HG03565 (cell line): ENCODE results near the gene FREY1.

Experiments
- ATAC-seq: cut with Tn5 transposase; IDR thresholded peaks from one replicate; pipeline ENCODE4 v1.9.1; 2021; ENCODE audit warnings: mild to moderate bottlenecking, moderate library complexity; ENCODE audit not compliant: unreplicated experiment

FREY1 gene

DNA sequence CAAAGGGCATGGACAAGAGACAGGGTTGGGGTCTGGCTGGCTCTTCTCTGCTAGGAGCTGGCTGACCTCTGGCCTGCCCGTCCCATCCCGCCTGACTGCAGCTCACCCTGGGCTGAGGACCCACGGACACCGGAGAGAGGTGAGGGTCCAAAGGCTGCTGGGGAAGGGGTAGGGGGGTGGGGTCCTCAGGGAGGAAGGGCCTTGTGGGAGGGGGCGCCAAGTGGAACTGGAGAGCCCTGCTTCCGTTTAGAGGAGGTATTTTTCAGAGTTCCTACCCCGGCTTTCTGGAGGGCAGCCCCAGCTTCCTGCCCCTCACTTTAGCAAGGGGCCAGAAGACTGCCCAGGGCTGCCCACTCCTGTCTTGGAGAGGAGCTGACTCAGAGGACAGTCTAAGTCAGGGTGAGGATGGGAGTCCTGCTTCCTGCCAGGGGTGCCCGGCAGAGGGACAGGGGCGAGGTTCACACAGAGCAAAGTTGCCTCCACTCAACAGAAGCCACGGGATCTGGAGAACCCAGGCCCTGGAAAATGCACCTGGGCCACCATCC is 22.5 kb upstream of the FREY1 start:
- ATAC-seq, result peak; percentile 6

DNA sequence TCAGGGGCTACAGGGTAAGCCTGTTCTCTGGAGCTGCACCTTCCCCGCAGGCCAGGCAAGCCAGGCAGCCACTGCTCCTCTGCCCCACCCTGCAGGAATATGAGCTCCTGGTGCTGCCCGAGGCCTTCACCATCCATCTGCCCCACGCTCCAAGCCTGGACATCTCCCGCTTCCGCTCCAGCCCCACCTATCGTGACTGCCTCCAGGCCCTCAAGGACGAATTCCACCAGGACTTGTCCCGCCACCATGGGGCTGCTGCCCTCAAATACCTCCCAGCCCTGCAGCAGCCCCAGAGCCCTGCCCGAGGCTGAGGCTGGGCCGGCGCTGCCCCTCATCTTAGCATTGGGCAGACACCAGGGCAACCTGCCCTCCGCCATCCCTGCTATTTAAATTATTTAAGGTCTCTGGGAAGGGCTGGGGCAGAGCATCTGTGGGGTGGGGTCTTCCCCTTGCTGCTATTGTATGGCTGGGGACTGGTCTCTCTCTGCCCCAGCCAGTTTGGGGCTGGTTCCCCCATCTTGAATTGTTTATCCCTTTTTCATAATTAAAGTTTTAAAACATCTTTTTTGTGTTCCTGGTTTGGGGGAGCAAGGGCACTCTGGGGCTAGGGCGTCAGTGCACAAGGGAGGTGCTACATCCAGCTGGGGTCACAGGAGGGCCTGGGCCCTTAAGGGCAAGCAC is 21.6 kb upstream of the FREY1 start:
- no peak for ATAC-seq

DNA sequence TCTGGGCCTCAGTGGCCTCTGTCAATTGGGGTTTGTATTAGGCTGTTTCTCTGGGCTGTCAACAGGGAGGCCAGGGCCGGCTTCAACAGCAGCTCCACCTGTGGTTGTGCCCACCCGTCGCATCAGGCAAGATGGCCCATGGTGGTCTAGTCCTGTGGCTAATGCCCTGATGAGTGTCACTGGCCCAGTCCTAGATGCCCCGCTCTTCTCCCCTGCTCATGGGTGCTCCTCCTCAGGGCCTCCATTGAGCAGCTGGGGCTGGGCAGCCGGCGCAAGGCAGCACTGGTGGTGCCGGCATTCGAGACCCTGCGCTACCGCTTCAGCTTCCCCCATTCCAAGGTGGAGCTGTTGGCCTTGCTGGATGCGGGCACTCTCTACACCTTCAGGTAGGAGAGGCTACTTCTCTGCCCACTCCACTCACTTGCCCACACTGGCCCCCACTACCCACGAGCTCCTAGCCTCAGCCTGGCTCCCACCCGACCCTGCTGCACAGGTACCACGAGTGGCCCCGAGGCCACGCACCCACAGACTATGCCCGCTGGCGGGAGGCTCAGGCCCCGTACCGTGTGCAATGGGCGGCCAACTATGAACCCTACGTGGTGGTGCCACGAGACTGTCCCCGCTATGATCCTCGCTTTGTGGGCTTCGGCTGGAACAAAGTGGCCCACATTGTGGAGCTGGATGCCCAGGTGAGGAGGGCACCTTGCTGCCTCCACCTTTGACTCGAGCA is 20.8 kb upstream of the FREY1 start:
- no peak for ATAC-seq

DNA sequence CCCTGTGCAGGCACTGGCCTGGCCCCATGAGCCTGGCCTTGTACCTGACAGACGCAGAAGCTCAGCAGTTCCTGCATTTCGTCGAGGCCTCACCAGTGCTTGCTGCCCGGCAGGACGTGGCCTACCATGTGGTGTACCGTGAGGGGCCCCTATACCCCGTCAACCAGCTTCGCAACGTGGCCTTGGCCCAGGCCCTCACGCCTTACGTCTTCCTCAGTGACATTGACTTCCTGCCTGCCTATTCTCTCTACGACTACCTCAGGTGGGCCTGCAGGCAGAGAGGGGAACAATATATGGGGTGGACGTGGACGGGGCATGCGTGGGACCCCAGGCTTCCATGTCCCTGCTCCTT is 20.2 kb upstream of the FREY1 start:
- no peak for ATAC-seq

DNA sequence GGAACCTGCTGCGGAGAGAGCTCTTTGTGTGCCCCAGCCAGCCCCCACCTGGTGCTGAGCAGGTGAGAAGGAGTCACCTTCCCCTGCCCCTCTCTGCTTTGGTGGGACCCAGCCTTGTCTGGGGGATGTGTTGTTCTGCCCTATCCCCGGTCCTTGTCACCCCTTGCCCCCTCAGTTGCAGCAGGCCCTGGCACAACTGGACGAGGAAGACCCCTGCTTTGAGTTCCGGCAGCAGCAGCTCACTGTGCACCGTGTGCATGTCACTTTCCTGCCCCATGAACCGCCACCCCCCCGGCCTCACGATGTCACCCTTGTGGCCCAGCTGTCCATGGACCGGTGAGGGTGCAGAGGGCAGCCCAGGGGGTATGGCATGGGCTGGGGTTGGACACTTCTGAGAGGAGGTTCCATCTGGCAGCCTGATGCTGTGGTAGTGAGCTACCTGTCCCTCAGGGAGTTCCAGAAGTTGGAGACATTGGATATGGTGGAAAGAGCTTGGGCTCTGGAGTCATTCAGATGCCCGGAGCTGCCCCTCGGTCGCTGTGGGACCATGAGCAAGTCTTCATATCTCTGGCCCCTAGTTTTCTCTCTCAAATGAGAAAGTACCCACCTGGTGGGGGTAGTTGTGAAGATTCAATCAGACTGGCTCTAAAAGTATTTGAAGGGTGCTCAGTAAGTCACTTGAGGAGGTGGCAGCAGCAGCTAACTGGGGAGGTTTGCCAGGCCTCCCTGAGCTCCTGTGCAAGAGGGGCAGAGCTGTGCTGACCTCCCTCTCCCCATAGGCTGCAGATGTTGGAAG is 19.7 kb upstream of the FREY1 start:
- no peak for ATAC-seq

DNA sequence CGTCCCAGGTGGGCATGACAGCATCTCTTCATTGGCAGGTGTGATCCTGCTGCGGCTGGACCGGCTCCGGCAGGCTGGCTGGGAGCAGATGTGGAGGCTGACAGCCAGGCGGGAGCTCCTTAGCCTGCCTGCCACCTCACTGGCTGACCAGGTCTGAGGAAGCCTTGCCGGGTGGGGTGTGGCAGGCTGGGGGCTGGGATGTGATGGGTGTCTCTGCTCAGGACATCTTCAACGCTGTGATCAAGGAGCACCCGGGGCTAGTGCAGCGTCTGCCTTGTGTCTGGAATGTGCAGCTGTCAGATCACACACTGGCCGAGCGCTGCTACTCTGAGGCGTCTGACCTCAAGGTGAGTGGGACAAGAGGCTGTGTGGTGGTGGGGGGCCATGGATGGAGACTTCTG is 18.9 kb upstream of the FREY1 start:
- no peak for ATAC-seq

DNA sequence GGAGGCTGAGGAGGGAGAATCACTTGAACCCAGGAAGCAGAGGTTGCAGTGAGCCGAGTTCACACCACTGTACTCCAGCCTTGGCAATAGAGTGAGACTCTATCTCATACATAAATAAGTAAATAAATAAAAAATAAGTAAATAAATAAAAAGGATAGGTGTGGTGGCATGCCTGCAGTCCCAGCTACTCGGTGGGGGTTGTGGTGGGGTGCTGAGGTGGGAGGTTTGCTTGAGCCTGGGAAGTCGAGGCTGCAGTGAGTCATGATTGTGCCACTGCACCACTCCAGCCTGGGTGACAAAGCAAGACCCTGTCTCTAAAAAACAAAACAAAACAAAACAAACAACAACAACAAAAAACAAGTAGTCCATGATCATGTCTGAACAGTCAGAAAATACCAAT is 18.5 kb upstream of the FREY1 start:
- ATAC-seq, result no peak

DNA sequence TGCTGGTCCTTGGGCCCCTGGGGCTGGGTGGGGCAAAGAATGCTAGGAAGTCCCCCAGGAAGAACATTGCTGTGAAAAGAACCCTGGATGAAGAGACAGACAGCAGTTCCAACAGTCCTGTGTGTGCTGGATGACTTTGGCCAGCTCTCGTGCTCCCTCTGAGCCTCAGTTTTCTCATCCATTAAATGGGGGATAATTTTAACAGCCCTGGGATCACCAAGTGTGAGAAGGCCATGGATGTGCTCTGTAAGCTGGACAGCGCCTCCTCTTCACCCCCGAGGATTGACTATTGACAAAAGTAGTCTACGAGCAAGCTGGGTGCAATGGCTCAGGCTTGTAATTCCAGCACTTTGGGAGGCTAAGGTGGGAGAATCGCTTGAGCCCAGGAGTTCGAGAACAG is 17.9 kb upstream of the FREY1 start:
- ATAC-seq, result no peak

DNA sequence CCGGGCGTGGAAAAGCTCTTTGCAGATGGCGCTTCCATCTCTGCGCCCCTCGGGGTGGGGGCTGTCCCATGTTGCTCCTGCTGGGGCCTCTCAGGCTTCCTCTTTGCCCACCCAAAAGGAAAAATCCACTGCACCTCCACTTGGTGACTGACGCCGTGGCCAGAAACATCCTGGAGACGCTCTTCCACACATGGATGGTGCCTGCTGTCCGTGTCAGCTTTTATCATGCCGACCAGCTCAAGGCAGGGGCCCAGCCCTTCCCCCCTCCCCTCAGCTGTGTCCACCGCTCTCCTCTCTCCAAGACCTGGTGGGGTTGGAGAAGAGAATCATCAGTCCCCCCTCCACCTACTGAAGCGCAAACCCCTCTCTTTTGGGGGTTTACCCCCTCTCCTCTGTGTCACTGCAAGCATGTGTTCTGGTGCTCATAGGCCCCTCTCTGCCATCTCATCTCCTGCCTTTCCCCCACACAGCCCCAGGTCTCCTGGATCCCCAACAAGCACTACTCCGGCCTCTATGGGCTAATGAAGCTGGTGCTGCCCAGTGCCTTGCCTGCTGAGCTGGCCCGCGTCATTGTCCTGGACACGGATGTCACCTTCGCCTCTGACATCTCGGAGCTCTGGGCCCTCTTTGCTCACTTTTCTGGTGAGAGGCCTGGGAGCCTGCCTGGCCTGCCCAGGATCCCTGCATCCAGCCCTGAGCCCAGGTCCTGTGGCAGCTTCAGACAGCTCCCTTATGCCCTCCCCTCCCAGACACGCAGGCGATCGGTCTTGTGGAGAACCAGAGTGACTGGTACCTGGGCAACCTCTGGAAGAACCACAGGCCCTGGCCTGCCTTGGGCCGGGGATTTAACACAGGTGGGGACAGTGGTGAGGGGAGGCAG is 17.2 kb upstream of the FREY1 start:
- no peak for ATAC-seq

DNA sequence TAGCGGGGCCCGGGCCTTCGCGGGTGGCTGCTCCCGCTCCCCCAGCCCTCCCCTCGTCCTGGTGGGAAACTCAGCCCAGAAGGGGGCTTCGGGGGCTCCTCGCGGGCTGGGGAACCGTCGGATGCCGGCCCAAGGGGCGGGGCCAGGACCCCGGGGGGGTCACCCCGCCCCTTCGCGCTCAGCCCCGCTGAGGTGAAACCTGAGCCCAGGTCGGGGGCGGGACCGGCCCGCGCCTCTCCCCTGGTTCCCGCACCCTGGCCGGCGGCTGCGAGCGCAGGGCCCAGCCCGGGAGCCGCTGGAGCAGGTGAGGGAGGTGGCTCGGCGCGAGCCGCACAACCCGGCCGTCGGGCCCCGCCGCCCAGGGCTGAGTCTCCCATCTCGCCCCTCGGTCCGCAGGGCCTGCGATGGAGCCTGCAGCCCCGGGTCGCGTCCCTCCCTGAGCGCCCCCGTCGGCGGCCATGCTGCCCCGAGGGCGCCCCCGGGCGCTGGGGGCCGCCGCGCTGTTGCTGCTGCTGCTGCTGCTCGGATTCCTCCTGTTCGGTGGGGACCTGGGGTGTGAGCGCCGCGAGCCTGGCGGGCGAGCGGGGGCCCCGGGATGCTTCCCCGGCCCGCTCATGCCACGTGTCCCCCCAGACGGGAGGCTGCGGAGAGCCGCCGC is 15.5 kb upstream of the FREY1 start, which contains the start of gene LARGE2:
Gene LARGE2 (plus strand): TSS at position 232 of the 658 bp plus-strand sequence. CDS start 227 bp downstream, at position 459.
- ATAC-seq, result no peak

DNA sequence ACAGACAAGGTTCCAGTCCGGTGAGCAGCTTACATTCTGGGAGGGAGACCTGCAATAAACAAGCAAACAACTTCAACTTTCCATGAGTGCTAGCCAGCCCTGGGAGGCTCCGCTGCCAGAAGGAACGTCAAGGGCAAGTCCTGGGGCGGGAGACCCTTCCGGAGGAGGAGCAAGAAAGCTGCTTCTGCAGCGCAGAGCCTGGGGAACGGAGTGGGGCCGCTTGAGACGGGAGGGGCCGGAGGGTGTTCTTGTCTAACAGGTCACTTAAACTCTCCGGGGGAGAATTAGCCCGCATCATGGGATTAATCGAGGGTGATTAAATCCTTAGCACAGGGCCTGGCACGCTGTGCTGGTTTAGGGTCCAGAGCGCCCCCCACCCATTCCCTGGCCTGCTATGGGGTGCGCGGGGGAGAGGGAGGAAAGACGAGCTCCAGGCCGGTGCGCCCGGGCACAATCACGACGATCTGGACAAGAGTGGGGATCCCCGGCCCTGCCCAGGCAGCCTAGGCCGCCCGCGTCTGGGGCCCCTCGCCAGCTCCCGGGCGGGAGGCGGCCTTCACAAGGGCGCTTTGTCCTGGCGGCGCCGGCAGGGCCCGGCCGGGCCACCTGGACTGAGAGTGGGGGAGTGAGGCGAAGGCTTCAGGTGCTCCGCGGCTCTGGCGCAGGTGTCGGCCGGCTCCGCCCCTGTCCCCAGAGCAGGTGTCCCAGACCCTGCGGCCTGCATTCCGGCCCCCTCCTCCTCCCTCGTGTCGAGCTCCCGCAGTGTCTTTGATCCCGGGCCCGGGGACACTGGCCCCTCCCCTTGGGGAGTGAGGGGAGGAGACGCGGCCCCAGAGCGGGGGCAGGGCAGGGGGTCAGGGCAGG is 14.7 kb upstream of the FREY1 start:
- no peak for ATAC-seq

DNA sequence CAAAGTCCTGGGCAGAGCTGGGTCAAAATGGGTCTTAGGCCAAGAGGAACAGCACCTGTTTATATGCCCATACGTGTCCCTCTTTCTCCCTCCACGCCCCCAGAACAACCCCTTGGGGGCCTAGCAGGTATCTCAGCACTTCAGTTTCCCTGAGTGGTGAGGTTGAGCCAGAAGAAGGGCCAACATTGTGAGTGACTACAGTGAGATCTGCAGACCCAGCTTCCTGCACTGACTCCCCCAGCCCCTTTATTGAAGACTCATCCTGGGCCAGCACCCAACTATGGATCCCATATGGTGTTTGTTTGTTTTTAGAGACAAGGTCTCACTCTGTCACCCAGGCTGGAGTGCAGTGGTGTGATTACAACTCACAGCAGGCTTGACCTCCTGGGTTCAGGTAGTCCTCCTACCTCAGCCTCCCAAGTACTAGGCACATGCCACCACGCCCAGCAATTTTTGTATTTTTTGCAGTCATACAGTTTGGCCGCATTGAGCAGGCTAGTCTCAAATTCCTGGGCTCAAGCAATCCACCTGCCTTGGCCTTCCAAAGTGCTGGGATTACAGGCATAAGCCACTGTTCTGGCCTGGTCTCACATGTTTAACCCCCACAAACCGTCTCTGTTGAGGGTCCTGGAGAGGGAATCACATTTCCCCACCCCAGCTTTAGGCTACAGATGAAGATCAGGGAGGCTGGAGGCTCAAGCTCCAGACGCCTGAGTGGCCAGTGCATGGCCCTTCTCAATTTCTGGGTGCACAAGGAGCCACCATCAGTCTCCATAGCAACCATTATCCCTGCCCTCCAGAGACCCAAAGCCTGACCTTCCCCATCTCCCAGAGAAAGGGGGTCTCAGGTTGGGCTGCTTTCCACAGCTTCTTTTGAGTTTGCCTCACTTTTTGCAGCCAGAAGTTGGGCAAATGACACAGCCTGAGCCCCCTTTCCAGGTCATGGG is 13.7 kb upstream of the FREY1 start:
- ATAC-seq, result no peak

DNA sequence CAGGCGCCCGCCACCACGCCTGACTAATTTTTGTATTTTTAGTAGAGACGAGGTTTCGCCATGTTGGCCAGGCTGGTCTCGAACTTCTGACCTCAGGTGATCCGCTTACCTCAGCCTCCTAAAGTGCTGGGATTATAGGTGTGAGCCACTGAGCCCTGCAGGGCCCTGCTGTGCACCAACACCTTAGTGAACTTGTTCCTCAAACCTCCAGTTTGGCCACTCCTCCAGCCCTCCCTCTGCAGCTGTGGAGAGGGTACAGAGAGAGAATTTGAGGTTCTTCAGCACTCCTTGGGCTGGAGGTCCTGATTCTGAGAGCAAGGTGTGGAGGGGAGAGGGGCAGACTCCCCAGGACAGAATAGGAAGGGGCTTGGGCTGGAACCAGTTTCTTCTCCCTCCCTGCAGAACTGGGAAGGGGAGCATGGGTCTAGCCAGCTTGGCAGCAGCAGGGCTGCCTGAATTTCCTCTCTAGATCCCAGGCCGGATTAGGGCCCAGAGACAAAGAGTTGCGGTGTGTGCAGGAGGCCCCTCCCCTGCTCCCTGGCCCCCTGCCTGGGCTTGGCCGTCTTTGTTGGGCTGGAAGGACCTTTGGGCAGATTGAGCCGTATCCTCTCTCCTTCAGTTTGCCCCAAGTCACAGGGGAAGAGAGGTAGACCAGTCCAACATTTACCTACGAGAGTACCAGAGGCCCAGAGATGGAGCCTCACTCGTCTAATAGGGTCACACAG is 12.9 kb upstream of the FREY1 start:
- no peak for ATAC-seq

DNA sequence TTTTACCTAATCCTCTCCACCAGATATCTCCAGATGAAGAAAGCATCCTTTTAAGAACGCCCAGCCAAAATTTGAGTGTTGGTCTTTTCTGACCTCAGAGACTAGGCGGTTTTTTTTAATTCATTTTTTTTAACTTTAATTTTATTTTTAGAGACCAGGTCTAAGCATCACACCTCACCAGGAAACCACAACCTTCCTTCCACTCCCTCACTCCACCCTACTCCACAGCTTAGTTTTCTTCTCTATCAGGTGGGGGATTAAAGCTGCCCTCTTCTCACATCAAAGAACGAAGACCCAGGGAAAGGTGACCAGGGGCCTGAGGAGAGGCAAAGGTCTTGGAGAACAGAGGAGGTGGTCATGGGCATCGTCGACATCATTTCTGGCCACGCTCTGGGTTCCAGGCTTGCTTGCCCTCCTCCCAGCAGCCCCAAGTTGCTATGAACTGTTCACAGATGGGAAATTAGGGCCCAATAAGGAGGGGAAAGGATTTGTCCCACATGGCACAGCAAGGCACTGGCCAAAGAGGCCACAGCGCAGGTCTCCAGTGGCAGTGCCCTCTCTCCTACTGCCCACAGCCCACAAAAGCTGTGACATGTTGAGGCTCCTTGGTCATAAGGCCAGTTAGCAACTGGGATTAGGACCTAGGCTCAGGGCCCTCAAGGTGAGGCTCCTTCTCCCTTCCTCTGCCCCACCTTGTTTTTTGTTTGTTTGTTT is 12.0 kb upstream of the FREY1 start:
- no peak for ATAC-seq

DNA sequence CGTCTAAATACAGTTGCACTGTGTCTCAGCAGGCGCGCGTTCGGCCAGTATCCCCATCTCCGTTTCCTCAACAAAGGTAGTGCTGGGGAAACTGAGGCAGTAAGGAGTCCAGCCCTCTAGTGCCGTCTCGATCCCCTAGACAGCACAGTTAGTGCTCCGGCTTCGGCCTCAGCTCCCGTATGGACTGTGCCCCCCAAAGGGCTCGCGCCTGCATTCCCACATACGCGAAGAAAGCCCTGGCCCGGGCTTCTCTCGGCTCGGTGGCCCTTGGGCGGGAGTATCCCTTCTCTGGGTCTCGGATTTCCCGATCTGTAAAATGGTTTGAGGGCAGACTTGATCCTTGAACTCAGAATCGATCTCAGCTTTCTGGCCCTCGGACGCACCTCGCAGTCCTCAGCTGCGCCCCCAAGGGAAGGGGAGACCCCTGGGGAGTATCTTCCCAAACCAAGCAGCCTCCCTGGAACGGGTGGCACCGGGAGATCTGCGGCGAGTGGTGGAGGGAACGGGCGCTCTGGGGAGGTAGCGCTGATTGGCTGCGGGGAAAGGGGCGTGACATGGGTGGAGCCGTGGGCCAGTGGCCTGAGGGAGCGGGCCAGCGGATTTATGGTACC is 11.4 kb upstream of the FREY1 start:
- ATAC-seq, result peak; percentile 27

DNA sequence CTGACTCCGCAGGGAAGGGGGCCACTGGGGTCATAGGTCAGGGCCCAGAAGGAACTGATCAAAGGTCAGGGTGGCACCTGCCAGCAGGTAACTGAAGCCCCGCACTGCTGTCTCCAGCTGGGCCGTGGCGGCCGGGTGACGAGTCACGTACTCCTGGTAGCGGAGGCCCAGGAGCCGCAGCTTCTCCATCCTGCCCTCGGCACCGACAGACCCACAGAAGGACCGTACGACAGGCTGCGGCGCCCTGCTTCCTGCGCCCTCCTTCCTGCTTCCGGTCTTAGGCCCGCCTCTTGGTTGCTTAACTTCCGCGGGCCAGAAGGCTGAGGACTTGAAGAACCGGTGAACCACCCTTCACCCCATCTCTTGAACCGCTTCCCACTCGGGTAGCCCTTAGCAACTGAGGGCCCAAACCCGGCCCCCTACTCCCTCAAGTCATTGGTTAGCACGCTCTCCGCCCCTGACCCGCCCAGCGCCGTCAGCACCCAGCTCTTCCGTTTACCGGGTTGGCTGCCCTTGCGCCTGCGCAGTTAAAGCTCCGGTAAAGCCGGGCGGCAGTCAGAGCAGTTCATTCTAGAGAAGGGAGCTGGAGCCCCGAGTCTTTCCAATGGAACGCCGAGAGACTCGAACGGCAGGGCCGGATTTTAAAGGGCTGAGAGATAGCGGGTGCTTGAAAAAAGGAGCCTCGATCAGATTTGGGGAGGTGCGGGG is 10.7 kb upstream of the FREY1 start, which contains the start of gene PEX16:
Gene PEX16 (minus strand): TSS at position 255 of the 708 bp plus-strand sequence. CDS start 66 bp downstream, at position 189.
- peak; percentile 78 for ATAC-seq
